ENCODE results near the gene OVAAL.

The OVAAL gene

GRCh38 chr1:180614730-180615129 lies 56.0 kb downstream of the OVAAL start:
- no peaks in the 10 kb centered on the region for H4K20me1 ChIP-seq
- H3K9me3 ChIP-seq, result no peaks in the 10 kb centered on the region
- no peak overlapping the region for H3K4me3 ChIP-seq
- H3K36me3 ChIP-seq, result no peaks in the 10 kb centered on the region
- no peak overlapping the region for H3K9ac ChIP-seq
- no peaks in the 10 kb centered on the region for H3K27me3 ChIP-seq
- H3K4me2 ChIP-seq, result no peak overlapping the region
- TF ChIP-seq Cebpa-rat (IDR thresholded peaks at IDR 0.05), result no peak
- no peak overlapping the region for H3K27ac ChIP-seq
- H3K4me1 ChIP-seq, result peaks cover 14% of the 10 kb centered on the region

GRCh38 chr1:180615493-180616290 lies 56.9 kb downstream of the OVAAL start:
- H4K20me1 ChIP-seq, result no peaks in the 10 kb centered on the region
- H3K4me1 ChIP-seq, result peaks cover 14% of the 10 kb centered on the region
- no peak for TF ChIP-seq Cebpa-rat (IDR thresholded peaks at IDR 0.05)
- no peaks in the 10 kb centered on the region for H3K36me3 ChIP-seq
- H3K27ac ChIP-seq, result no peak overlapping the region
- no peaks in the 10 kb centered on the region for H3K27me3 ChIP-seq
- no peaks in the 10 kb centered on the region for H3K9me3 ChIP-seq
- H3K9ac ChIP-seq, result no peak overlapping the region
- no peak overlapping the region for H3K4me2 ChIP-seq
- no peak overlapping the region for H3K4me3 ChIP-seq
